GM21737 (cell line): ENCODE data around the gene TMEM263.
A peak's percentile ranks its signal among the peaks of the same experiment; 100 is the strongest.

Experiments used
- ATAC-seq: cut with Tn5 transposase; IDR thresholded peaks from one replicate; pipeline ENCODE4 v1.9.1; 2021; ENCODE audit warnings: mild to moderate bottlenecking, moderate library complexity; ENCODE audit not compliant: unreplicated experiment

The TMEM263 gene

DNA sequence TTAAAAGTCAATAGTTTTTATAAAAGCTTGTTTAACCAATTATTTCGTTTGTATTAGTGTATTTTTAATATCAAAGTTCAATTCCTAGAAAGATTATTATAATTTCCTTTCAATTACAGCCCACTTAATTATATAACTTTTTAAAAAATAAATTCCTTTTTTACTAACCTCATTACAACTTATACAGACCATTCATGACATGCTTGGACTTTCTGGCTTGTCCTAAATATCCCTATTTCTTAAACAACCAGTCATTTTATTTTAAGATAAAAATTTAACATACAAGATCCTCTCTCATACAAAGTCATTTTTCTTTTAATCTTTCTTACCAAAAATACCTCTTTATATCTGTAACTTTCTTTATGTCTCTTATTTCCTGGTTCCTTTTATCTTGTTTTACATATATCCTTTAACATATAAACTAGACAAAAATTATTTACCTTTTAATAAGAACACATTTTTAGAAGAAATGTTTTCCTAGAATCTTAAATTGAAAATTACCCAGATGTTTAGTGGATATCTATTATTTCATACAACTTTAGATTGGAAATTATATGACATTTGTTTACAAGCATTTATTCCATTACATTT lies 10.4 kb upstream of the TMEM263 start:
- no peak for ATAC-seq

DNA sequence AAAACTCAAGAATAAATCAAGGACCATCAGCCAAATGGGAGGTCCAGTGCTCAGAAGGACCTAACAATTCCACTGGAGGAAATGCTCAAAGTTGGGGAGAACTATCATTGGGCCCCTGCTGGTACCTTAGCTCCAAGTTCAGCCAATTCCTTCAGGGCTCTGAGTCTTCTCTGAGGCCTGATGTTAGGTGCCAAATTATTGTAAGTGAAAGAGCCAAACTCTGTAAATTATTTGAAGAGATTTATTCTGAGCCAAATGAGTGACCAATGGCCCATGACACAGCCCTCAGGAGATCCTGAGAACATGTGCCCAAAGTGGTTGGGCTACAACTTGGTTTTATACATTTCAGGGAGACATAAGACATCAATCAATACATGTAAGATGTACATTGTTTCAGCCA lies 8.2 kb upstream of the TMEM263 start:
- no peak for ATAC-seq

- no peak for ATAC-seq
Measured at GRCh38 chr12:106950591-106950990, 5.1 kb upstream of the TMEM263 start.

- no peak for ATAC-seq
Measured at GRCh38 chr12:106953352-106954250, 2.1 kb upstream of the TMEM263 start.

- no peak for ATAC-seq
Measured at GRCh38 chr12:106954462-106955376, 988 bp upstream of the TMEM263 start.

- ATAC-seq, result peak; percentile 36
Measured at GRCh38 chr12:106956048-106956578, 406 bp downstream of the TMEM263 start.

- ATAC-seq, result no peak
Measured at GRCh38 chr12:106957583-106957982, 1.9 kb downstream of the TMEM263 start.

- no peak for ATAC-seq
Measured at GRCh38 chr12:106960443-106960842, 4.7 kb downstream of the TMEM263 start.

DNA sequence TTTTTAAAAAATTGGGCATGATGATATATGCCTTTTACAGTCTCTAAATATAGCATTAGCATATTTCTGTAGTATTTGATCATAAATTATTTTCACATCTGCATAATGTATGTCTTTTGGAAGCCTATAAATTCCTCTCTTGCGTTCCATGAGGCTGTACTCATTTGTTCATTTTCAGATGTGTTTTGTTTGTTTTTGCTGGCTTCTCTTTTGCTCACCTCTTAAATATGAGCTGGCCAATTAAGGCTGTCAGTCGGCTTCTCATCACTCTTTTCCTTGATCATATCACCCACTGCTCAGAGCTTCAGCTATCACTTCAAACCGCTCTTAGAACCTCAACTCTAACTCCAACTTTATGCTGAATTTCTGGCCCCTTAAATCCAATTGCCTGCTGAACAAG lies 6.6 kb downstream of the TMEM263 start:
- ATAC-seq, result no peak

DNA sequence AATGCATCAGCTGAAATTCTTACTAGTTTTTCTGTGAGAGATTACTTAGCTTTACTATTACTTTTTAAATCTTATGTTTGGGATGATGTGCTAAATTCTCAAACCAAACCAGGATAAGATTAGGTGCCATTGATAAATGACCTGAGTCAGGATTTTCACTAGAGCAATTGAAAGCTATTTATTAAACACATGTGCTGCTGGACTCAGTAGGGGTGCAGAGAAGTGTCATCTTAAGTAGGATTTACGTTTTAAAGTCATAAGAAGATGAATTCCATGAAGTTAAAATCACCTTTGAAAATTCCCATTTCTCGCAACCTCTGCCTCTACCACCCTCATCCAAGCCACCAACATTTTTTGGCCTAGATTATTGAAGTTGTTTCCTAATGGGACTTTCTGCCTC lies 8.8 kb downstream of the TMEM263 start:
- no peak for ATAC-seq

- ATAC-seq, result no peak
Measured at GRCh38 chr12:106971065-106971464, 15.4 kb downstream of the TMEM263 start.

DNA sequence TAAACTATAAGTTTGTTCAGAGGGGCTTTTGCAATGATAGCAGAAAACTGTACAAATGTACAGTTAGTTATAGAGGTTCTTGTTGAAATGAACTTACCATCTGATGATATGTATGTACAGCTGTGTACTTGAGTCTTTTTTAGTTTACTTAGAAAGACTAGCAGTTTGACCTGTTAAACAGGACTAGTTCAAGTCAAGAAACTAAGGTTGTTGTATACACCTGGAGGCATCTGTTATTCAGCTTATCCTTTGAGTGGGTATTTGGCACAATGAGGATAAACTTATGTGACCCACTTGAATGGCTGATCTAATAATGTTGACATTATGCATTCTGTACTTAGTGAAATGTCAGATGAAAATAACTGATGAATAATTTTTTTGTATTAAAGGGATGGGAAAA lies 17.8 kb downstream of the TMEM263 start:
- ATAC-seq, result no peak

DNA sequence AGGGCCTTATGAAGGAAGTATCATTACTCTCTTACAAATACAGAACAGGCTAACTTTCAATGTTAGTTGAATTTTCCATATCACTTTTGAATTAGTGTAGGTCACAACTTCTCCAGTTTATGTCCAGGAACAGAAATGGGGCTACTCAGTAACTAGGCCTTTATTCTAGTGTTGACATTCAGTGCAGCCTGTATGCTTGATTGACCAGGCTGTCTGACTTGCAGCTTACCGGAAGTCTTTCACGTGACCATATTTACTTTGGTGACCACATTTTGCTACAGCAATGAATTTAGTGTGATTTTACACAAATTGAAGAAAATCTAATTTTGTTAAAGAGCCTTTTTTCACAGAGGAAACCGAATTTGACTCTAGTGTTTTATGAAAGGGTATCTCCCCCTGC lies 18.8 kb downstream of the TMEM263 start:
- no peak for ATAC-seq

GRCh38 chr12:106975098-106975497 lies 19.4 kb downstream of the TMEM263 start:
- no peak for ATAC-seq

DNA sequence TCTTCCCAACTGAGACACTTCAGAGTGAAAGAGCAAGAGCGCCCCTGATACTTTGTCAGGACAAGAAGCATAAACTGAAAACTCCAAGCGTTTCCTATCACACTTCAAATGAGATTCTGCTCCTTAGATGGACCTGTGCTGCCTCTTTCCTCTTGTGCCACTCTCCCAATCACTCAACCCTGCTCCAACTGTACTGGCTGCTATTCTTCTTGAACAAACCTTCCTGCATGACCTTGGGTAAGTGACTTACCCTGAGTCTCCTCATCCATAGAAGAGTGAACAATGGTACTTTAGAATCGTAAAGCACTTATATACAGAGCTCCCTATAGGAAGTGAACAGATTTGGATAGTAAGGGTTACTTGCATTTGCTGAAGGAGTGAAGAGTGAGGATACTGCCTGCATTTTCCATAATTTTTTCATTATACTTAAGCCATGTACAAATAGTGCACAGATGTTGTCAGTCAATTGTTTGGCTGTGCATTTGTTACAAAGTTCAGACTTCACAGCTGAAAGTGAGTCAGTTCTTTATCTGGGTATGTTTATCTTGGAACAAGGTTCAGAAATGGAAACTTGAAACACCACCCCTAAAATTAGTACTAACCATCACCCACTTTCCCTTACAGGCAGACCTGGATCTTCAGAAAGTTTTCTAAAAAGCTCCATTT lies 20.4 kb downstream of the TMEM263 start:
- ATAC-seq, result no peak

GRCh38 chr12:106976668-106977067 lies 21.0 kb downstream of the TMEM263 start:
- no peak for ATAC-seq

- ATAC-seq, result no peak
Measured at GRCh38 chr12:106978035-106978800, 22.5 kb downstream of the TMEM263 start.

DNA sequence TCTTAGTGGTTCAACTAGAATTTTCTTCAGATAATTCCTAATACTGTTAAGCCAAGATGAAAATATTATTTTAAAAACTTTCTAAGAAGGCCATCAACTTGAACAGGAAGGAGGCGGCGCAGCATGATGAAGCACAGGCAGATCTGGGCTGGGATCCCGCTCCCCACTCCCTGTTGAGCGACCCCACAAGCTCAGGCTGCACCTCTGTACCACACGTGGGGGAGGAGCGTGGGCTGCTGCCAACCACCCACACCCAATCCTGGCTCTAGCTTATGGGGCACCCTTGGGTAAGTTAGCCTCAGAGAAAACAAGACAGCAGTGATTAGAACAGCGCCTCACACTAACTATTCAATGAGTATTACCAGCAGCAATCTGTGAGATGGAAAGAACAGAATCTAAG lies 25.2 kb downstream of the TMEM263 start:
- no peak for ATAC-seq

- ATAC-seq, result no peak
Measured at GRCh38 chr12:106981788-106982187, 26.1 kb downstream of the TMEM263 start.

DNA sequence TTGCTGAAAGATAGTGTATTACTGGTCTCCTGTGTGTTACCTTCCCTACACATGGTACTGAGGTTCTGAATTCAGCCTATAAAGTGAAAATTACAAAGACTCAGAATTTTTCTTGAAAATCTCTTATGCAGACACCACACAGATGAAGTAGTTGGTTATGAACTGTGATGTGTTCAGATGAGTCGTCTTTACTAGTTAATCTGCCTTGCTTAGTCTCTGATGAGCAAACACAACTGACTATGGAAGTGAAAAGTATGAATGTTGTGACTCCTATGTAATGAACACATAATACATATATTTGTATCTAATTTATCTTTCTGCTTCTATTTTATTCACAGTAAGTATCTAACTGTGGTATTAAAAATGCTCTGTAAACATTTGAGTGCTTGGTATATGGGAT lies 26.5 kb downstream of the TMEM263 start:
- no peak for ATAC-seq
